Stimulated activated CD4-positive, alpha-beta T cell treated with anti-CD3 and anti-CD28 coated beads, TNF-alpha, amount 100 ng/mL, for 4 hours (primary cell): ENCODE data around the gene SNUPN.
"Not testable (repeated sequence)": the region's sequence is repeated elsewhere in the genome, so short reads cannot be mapped to it uniquely, and the experiment has no call there.

Experiments
- DNase-seq, 3 experiments: peaks; one replicate each; pipeline ENCODE4 v3.0.0-alpha.2; 2020; ENCODE audit warnings: low read depth in 3 of 3

The SNUPN gene

GRCh38 chr15:75637245-75638009 lies 11.9 kb upstream of the SNUPN start:
- DNase-seq, result no peak

DNA sequence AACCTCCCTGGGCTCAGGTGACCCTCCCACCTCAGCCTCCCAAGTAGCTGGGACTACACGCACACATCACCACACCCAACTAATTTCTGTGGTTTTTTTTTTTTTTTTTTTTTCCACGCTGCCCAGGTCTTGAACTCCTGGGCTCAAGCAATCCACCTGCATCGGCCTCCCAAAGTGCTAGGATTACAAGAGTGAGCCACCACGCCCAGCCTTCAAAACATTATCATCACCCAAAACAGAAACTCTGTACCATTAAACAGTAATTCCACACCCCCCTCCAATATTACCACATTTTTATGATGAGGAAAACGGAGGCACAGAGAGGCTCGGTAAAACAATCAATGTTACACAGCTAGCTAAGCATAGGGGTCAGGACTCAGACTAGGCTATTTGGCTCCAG lies 10.5 kb upstream of the SNUPN start:
- DNase-seq, result no peak

- DNase-seq, result not testable (repeated sequence)
Measured at GRCh38 chr15:75633922-75634321, 8.4 kb upstream of the SNUPN start.

DNA sequence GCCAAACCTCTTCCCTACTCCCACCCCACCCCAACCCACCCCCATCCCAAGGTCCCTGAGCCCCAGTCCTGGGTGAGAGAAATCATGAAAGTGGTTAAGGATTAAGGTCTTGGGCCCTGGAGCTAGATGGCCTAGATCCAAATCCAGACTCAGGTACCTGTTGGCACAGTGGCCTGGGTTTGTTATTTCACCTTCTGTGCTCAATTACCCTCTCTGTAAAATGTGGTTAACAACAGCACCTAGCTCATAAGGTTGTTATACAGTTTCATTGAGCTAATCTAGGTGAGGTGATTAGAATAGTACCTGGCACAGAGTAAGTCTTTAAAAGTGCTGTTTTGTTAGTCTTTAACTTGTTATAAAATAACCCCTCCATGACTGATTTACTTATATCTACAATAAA lies 6.4 kb upstream of the SNUPN start:
- no peak for DNase-seq

GRCh38 chr15:75622505-75622904 lies 3.0 kb downstream of the SNUPN start:
- no peak for DNase-seq

GRCh38 chr15:75620841-75621391 lies 4.6 kb downstream of the SNUPN start:
- DNase-seq, result no peak

DNA sequence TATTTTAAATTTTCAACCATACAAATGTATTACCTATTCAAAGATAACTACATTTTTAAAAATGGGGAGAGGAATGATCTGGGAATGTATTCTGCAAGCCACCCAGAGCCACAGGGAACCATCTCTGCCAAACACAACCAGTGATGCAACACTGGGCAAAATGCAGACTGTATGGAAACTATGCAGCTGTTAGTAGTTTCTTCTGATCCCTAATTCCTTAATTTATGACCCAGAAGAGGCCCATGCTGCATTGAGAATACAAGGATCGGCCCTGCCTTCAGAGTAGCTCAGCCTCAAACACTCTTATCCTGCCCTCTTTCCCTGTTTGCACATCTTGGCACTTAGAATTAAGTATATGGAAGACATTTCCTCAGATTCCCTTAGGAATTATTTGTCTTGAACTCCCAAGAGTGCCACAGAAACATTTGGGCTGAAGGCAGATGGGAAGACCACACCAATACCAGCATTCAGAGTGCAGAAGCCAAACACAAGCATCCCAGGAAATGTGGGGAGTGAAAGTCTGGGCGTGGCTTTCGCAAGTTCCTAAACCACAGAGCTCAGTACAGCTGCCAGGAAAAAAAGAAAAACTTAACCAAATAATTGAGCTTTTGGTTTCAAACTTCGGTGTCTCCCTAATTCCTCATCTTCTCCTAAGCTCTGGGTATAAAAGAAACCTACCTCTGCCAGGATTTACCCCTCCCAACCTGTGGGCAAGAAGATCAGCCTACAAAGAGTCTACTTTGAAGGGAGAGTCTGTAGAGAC lies 5.3 kb downstream of the SNUPN start:
- no peak for DNase-seq

GRCh38 chr15:75616766-75617165 lies 8.8 kb downstream of the SNUPN start:
- no peak for DNase-seq

DNA sequence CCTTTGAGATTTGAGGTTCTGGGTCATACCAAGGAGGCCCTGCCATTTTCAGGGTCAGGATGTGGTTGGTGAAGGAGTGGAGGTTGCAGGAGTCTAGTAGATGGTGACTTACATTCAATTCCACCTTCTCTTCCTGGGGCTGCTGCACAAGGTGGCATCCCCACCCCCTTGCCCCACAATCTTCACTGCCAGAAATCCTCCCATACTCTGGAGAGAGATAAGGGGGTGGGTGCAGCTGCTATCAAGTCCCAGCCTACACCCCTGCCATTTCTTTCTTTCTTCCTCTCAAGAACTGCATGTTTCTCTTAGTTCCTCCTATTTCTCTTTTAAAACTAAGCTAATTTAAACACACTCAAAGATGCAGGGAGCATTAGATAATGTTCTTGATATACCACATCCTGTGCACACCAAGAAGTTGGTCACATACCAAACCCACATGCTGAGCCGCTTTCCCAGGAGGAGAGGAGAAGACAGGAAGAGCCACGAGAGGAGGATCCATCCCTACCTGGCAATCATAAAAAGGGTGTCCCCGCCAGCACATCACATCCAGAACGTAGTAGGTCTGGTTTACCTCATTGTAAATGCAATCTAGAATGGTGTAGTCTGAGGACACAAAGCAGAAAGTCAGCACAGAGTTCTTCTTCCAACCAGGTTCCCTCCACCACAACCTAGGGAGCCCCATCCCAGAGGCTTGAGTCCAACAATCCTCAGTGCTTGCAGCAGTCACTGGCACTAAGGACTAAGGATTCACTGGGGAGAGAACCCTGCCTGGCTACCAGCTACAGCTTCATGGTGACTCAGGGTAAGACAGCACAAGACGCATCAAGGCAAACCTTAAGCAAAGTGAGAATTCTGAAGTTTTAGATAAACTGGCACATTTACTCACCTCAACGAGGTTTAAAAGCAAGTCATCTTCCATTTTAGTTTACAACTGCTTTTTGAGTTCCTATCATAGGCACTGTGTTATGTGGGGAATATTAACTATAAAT lies 18.5 kb downstream of the SNUPN start:
- no peak for DNase-seq

DNA sequence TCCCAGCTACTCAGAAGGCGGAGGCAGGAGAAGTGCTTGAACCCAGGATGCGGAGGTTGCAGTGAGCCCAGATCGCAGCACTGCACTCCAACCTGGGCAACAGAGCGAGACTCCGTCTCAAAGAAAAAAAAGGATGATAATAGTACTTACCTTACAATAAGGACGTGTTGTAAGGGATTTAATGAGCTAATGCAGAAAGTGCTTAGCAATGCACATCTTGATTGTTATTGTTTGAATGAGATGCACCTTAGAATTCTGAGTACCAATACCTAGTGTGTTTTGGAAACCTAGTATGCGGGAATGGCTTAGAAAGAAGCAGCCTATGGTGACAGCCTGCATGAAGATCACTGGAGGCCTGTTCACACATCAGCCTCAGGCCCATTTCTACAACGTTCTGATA lies 19.5 kb downstream of the SNUPN start:
- no peak for DNase-seq

DNA sequence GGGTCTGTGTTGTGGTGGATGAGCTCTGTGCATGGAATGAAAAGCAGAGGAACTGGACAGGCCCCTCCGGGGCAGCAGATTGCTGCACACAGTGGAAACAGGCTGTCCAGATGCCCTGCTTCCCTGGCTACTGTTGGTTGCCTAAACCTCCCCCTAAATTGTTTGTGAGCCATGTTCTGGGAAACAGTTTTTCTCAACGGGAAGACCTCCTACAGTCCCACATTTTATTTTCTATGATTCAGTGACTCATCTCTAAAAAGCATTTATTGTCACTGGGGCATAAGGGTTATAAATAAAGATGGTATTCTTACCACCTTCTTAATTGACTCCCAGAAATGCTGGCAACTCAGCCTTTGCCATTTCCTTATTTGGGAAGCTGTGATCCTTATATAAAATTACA lies 26.1 kb downstream of the SNUPN start:
- DNase-seq, result no peak

GRCh38 chr15:75598361-75598760 lies 27.2 kb downstream of the SNUPN start:
- DNase-seq, result no peak

- no peak for DNase-seq
Measured at GRCh38 chr15:75597667-75598341, 27.7 kb downstream of the SNUPN start.

- no peak for DNase-seq
Measured at GRCh38 chr15:75596703-75597345, 28.7 kb downstream of the SNUPN start.

DNA sequence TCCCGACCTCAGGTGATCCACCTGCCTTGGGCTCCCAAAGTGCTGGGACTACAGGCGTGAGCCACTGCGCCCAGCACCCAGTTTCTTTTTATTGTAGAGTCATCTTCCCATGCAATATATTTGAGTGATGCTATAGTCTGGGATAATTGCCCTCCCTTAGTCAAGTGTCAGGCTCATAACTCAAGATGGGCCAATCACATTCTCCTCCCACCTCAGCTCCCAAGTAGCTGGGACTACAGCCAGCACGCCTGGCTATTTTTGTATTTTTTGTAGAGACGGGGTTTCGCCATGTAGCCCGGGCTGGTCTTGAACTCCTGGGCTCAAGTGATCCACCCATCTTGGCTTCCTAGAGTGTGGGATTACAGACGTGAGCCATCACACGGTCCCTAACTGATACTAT lies 31.2 kb downstream of the SNUPN start:
- DNase-seq, result no peak

GRCh38 chr15:75591655-75592364 lies 33.7 kb downstream of the SNUPN start:
- no peak for DNase-seq

DNA sequence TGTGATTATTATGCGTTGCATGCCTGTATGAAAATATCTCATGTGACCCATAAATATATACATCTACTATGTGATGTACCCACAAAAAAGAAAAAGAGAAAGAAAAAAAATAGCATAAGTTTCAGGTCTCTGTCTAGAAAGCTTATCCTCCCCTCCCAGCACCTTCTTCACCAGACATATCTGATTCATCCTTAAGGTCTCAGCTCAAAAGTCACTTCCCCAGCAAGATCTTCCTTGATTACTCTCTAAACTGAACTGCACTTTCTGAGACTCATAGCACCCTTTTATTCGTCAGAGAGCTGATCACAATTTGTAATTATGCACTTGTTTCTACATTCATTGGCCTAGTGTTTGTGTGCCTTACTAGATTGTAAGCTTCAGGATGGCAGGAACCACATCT lies 35.3 kb downstream of the SNUPN start:
- no peak for DNase-seq

DNA sequence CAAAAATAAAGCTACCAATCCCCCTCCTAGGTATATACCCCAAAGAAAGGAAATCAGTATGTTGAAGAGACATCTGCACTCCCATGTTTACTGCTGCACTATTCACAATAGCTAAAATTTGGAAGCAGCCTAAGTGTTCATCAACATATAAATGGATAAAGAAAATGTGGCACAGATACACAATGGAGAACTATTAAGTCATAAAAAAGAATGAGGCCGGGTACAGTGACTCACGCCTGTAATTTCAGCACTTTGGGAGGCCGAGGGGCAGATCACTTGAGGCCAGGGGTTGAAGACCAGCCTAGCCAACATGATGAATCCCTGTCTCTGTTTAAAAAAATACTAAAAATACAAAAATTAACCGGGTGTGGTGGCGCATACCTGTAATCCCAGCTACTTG lies 36.5 kb downstream of the SNUPN start:
- no peak for DNase-seq

GRCh38 chr15:75586422-75586821 lies 39.1 kb downstream of the SNUPN start:
- DNase-seq, result not testable (repeated sequence)

GRCh38 chr15:75584121-75584520 lies 41.4 kb downstream of the SNUPN start:
- no peak for DNase-seq
